AG10803 (cell line): Measurements from ENCODE around the gene THSD4.

ENCODE experiments used
- DNase-seq: peaks from one replicate; pipeline ENCODE4 v3.0.0; 2010; ENCODE audit warnings: low read depth
- H3K4me3 ChIP-seq: 2 replicates; pipeline ENCODE4 v1.5.1; 2011; ENCODE audit warnings: mild to moderate bottlenecking, low read length, control low read depth
- TF ChIP-seq, protein P1 (sequence below): conservative IDR thresholded peaks from 2 replicates; pipeline ENCODE4 v1.5.1; 2011; ENCODE audit warnings: mild to moderate bottlenecking, low read length, control low read depth, inconsistent platforms

THSD4 gene

DNA sequence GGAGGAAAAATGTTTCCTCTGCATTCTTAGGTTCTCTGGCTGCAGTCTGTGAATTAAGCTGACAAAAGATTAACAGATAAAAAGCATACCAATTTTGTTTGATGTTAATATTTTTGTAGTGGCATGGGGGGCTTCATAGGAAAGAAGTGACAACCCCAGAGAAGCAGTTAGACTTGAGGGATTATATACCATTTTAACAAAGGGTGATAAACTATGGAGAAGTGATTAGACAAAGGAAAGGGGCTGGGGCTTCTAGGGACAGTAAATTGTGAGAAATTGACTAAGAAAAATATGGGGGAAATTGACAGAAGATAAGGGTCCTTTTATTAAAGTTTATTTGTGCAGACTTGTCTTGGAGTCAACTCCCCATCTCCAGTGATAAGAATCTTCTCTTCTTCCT, 639.4 kb downstream of the THSD4 start:
- DNase-seq, result no peak
- no peak overlapping the region for H3K4me3 ChIP-seq
- TF ChIP-seq, protein P1, sequence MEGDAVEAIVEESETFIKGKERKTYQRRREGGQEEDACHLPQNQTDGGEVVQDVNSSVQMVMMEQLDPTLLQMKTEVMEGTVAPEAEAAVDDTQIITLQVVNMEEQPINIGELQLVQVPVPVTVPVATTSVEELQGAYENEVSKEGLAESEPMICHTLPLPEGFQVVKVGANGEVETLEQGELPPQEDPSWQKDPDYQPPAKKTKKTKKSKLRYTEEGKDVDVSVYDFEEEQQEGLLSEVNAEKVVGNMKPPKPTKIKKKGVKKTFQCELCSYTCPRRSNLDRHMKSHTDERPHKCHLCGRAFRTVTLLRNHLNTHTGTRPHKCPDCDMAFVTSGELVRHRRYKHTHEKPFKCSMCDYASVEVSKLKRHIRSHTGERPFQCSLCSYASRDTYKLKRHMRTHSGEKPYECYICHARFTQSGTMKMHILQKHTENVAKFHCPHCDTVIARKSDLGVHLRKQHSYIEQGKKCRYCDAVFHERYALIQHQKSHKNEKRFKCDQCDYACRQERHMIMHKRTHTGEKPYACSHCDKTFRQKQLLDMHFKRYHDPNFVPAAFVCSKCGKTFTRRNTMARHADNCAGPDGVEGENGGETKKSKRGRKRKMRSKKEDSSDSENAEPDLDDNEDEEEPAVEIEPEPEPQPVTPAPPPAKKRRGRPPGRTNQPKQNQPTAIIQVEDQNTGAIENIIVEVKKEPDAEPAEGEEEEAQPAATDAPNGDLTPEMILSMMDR, result no peak

DNA sequence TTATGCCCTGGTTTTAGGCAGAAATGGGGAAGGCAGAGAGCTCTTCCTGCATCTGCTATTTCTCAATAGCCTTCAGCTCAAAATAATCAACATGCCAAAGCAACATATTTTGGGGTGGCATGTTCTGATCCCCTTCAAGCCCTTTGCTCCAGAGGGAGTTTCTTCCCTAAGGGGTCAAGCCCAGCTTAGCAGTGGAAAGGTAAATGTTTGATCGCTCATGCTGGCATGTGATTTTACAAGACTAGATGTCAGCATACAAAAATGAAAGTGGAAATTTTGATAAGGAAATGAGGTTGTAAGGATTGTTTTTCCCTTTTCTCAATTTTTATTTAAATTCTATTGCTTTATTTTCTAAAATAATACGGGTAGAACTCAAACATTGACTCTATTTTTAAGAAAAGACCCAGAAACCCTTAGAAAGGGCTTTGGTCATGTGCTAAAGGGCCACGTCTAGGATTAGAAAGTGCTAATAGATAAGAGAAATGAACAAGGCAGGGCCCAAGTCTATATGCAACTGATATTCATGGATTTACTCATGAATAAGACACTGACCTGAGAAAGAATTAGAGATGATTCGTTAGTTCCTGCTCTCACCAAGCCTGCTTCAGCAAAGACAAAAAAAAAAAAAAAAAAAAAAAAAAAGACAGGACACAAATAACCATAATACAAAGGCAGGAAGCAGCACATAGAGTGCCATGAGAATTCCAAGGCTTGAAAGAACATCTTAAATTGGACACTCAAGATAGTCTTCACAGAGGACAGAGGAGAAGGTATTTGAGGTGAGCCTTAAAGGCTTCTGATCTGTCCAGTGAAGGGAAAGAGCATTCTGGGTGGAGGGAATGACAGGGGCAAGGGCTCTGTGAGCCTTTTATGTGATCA, 640.1 kb downstream of the THSD4 start:
- DNase-seq, result no peak
- H3K4me3 ChIP-seq, result no peak overlapping the region
- TF ChIP-seq, protein P1, result no peak

DNA sequence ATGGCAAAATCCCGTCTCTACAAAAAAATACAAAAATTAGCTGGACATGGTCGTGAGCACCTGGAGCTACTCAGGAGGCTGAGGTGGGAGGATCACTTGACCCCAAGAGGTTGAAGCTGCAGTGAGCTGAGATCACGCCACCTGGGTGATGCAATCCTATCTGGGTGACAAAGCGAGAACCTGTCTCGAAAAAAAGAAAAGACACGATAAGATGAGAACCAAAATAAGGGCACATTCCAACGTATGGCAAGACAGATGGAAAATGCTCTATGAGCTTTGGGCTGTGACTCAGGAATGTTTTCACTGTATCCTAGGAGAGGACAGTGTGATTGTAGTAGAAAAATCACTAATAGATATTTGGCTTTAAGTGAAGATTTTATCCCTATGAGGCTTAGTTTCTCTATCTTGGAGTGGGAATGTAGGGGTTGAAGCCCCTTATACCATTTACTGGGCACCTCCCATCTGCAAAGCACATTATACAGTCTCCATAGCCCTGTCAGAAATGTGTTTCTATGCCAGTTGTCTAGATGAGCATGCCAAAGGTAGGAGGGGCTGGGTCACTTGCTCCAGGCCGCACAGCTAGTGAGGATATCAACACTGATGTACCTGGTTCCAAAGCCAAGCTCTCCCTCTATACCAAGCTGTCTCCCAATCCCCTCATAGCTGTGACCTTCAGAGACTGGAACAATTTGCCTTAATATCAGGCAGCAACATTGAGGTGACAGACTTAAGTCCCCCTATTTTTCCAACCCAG, 641.5 kb downstream of the THSD4 start:
- no peak for DNase-seq
- TF ChIP-seq, protein P1, result no peak
- H3K4me3 ChIP-seq, result no peak overlapping the region

DNA sequence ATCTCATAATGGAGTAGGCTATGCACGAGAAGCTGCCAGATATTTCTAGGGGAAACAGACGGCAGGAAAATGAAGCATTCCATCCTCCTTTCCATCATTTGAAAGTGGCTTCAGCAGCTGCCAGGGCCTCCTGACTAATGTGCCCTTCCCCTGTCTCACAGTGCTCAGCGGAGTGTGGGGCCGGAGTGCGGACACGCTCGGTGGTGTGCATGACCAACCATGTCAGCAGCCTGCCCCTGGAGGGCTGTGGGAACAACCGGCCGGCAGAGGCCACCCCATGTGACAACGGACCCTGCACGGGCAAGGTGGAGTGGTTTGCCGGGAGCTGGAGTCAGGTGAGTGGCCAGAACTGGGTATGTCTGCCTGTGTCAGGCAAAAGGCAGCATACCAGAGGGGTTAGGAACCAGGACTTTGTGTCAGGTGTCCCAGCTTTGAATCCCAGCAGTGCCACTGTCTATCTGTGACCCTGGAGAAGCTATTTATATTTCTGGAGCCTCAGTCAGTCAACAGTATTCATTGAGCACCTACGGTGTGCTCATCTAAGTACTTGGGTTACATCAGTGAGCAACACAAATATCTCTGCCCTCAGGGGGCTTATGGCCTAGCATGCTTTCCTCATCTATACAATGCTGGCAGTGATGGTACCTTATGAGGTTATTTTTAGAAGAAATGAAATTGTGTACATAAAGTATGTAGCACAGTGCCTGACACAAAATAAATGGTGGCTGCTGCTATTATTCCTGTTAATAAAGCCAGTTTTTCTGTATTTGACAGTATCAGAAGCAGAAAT, 642.7 kb downstream of the THSD4 start:
- no peak overlapping the region for H3K4me3 ChIP-seq
- TF ChIP-seq, protein P1, result no peak
- no peak for DNase-seq

GRCh38 chr15:71758711-71759110, 643.4 kb downstream of the THSD4 start:
- TF ChIP-seq, protein P1, result no peak
- H3K4me3 ChIP-seq, result no peak overlapping the region
- DNase-seq, result no peak

DNA sequence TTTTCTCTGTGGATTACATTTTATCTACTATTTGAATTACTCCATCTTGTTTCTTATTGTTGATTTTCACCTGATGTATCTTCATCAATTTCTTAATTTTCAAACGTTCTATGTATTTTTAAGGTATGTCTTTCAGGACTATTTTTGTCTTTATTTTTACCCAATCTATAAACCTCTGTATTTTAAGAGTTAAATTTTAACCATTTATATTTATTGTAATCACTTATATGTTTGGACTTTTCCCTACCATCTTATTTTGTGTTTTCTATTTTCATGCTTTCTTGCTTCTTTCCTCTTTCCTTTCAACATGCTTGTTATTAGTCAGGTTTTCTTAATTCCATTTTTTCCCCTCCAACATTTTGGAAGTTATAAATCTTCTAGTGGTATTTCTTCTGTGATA, 645.6 kb downstream of the THSD4 start:
- TF ChIP-seq, protein P1, result no peak

More for the DNA sequence above, 645.6 kb downstream of the THSD4 start:
- DNase-seq, result no peak
- no peak overlapping the region for H3K4me3 ChIP-seq
